Measurements from ENCODE around the gene MGAT3.
A peak's percentile ranks its signal among the peaks of the same experiment; 100 is the strongest.

The MGAT3 gene

GRCh38 chr22:39520226-39521105 lies 63.7 kb downstream of the MGAT3 start, which contains the start of gene ATF4 (continued):
- TF ChIP-seq ZNF202 (tag by site-specific recombination; IDR thresholded peaks at IDR 0.05; ENCODE audit: borderline replicate concordance) = no peak
- no peak for TF ChIP-seq MEIS1 (CRISPR knock-in tag; IDR thresholded peaks at IDR 0.05; ENCODE audit: borderline replicate concordance)
- peak; percentile 92; the same call in 1 of the 2 replicates for TF ChIP-seq ZNF324 (tag by site-specific recombination; IDR thresholded peaks at IDR 0.05)
- TF ChIP-seq KLF9 (tag by site-specific recombination; IDR thresholded peaks at IDR 0.05; ENCODE audit: low read depth) = peak; percentile 97
- TF ChIP-seq ZNF292 (tag by site-specific recombination; IDR thresholded peaks at IDR 0.05; ENCODE audit: borderline replicate concordance, low read depth) = no peak
- peak; percentile 94 for TF ChIP-seq SP7 (tag by site-specific recombination; IDR thresholded peaks at IDR 0.05)
- peak; percentile 75 for TF ChIP-seq OVOL3 (tag by site-specific recombination; IDR thresholded peaks at IDR 0.05)
- TF ChIP-seq ZNF157 (tag by site-specific recombination; IDR thresholded peaks at IDR 0.05) = peak; percentile 32; the same call in 1 of the 2 replicates
- peak; percentile 73; the same call in 1 of the 2 replicates for TF ChIP-seq ZNF837 (tag by site-specific recombination; IDR thresholded peaks at IDR 0.05)
- TF ChIP-seq ZBTB21 (tag by site-specific recombination; IDR thresholded peaks at IDR 0.05) = peak; percentile 87
- peak; percentile 99; the same call in 1 of the 2 replicates for TF ChIP-seq KLF16 (tag by site-specific recombination; IDR thresholded peaks at IDR 0.05)
- no peak for TF ChIP-seq ZBTB6 (tag by site-specific recombination; IDR thresholded peaks at IDR 0.05)
- peak; percentile 50; the same call in 1 of the 2 replicates for TF ChIP-seq BCL6B (tag by site-specific recombination; IDR thresholded peaks at IDR 0.05)
- peak; percentile 98 for TF ChIP-seq KLF7 (tag by site-specific recombination; IDR thresholded peaks at IDR 0.05; ENCODE audit: borderline replicate concordance)
- 0 out of 2 replicates have a peak, but pooled peaks have one; percentile 13 for TF ChIP-seq ZNF658 (tag by site-specific recombination; IDR thresholded peaks at IDR 0.05)
- TF ChIP-seq ZNF223 (tag by site-specific recombination; IDR thresholded peaks at IDR 0.05) = 0 out of 2 replicates have a peak, but pooled peaks have one; percentile 34
- no peak for TF ChIP-seq ZNF274 (IDR thresholded peaks at IDR 0.05; ENCODE audit: low read length)
- TF ChIP-seq ZNF274 (tag by site-specific recombination; IDR thresholded peaks at IDR 0.05; ENCODE audit: borderline replicate concordance) = no peak
- peak; percentile 60; the same call in 1 of the 2 replicates for TF ChIP-seq ZNF121 (tag by site-specific recombination; IDR thresholded peaks at IDR 0.05)
- TF ChIP-seq ZNF654 (tag by site-specific recombination; IDR thresholded peaks at IDR 0.05; ENCODE audit: low read depth) = 0 out of 2 replicates have a peak, but pooled peaks have one; percentile 6
- no peak for TF ChIP-seq ZNF175 (tag by site-specific recombination; IDR thresholded peaks at IDR 0.05)
- TF ChIP-seq ZNF600 (tag by site-specific recombination; IDR thresholded peaks at IDR 0.05) = no peak
- no peak for TF ChIP-seq ZNF211 (tag by site-specific recombination; IDR thresholded peaks at IDR 0.05; ENCODE audit: low read depth)
- TF ChIP-seq, protein P1, sequence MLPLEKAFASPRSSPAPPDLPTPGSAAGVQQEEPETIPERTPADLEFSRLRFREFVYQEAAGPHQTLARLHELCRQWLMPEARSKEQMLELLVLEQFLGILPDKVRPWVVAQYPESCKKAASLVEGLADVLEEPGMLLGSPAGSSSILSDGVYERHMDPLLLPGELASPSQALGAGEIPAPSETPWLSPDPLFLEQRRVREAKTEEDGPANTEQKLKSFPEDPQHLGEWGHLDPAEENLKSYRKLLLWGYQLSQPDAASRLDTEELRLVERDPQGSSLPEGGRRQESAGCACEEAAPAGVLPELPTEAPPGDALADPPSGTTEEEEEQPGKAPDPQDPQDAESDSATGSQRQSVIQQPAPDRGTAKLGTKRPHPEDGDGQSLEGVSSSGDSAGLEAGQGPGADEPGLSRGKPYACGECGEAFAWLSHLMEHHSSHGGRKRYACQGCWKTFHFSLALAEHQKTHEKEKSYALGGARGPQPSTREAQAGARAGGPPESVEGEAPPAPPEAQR (tag by site-specific recombination; IDR thresholded peaks at IDR 0.05) = peak; percentile 86; the same call in 1 of the 2 replicates
- TF ChIP-seq ZNF2 (tag by site-specific recombination; IDR thresholded peaks at IDR 0.05) = peak; percentile 90
- TF ChIP-seq ZNF146 (tag by site-specific recombination; IDR thresholded peaks at IDR 0.05) = peak; percentile 80
- no peak for TF ChIP-seq ZNF426 (tag by site-specific recombination; IDR thresholded peaks at IDR 0.05)
- TF ChIP-seq ZNF473 (tag by site-specific recombination; IDR thresholded peaks at IDR 0.05) = no peak
- 0 out of 2 replicates have a peak, but pooled peaks have one; percentile 30 for TF ChIP-seq OSR2 (tag by site-specific recombination; IDR thresholded peaks at IDR 0.05)
- 0 out of 2 replicates have a peak, but pooled peaks have one; percentile 14 for TF ChIP-seq ZBTB44 (tag by site-specific recombination; IDR thresholded peaks at IDR 0.05)
- peak; percentile 97 for TF ChIP-seq ZNF76 (tag by site-specific recombination; IDR thresholded peaks at IDR 0.05; ENCODE audit: borderline replicate concordance, low read depth)
- TF ChIP-seq ZNF280C (tag by site-specific recombination; IDR thresholded peaks at IDR 0.05) = no peak
- TF ChIP-seq ZNF404 (tag by site-specific recombination; IDR thresholded peaks at IDR 0.05) = no peak
